ENCODE data around the gene GPC1. TPM values are rescaled to one million over a fixed set of nuclear protein-coding genes. Genes with fewer than 3 reads are reported as not detected.

GPC1 gene
- total and polyA plus RNA-seq, 2 of the 4 experiments (the other 2 are of a cell fraction), result 16.0 to 211 TPM

- CTCF ChIA-PET, result no interaction called here
Observed at GRCh38 chr2:240429872-240430491, 5.5 kb upstream of the GPC1 start.

More at GRCh38 chr2:240429872-240430491, 5.5 kb upstream of the GPC1 start:
- Histone ChIP-seq H4K8ac (ENCODE audit: low read depth in 2 of 2, low read length in 2 of 2) (no peak overlapping the region), H3K4me2 (ENCODE audit: low read depth, low read length) (no peak overlapping the region), H3K18ac (ENCODE audit: low read depth, low read length) (no peak overlapping the region), H2AK9ac (replicated peaks; ENCODE audit: low read depth, low read length, poor library complexity) (no peak overlapping the region), H3K79me1 (ENCODE audit: low read depth in 1 of 2, low read length in 2 of 2) (peaks cover 0 to 23% of the 10 kb centered on the region in 2 experiments; a peak in 2 of 4 replicates), H3K4ac (ENCODE audit: low read depth, low read length) (no peak overlapping the region), H2AFZ (replicated peaks; ENCODE audit: low read length, poor library complexity) (no peak overlapping the region), H2AK5ac (ENCODE audit: low read depth, low read length) (no peak overlapping the region), H3K56ac (ENCODE audit: extremely low read depth, insufficient read depth, low read length) (no peak overlapping the region), H2BK20ac (ENCODE audit: low read depth, low read length) (no peak overlapping the region), H3K4me3 (ENCODE audit: insufficient read depth, low read depth, low read length) (no peak overlapping the region), H2BK5ac (ENCODE audit: low read depth, low read length, poor library complexity, severe bottlenecking) (no peak overlapping the region), H3K9me3 (ENCODE audit: control insufficient read depth, insufficient read depth, low read length) (no peaks in the 10 kb centered on the region), H3K27me3 (ENCODE audit: control insufficient read depth, insufficient read depth, low read length) (no peaks in the 10 kb centered on the region), H4K20me1 (ENCODE audit: insufficient read depth, low read length) (no peaks in the 10 kb centered on the region), H3K36me3 (ENCODE audit: control insufficient read depth, insufficient read depth, low read length) (no peaks in the 10 kb centered on the region), H3K14ac (replicated peaks; ENCODE audit: low read depth, low read length) (no peak overlapping the region), H4K91ac (ENCODE audit: insufficient read depth, low read depth, low read length) (no peak overlapping the region), H3K23ac (ENCODE audit: low read depth, low read length) (no peak overlapping the region), H3K27ac (ENCODE audit: insufficient read depth, low read length) (no peak overlapping the region), H2BK15ac (ENCODE audit: low read depth, low read length) (no peak overlapping the region), H2BK120ac (ENCODE audit: low read depth, low read length) (no peak overlapping the region), H3K9ac (ENCODE audit: low read depth, low read length) (no peak overlapping the region), H4K5ac (ENCODE audit: low read depth, low read length) (no peak overlapping the region), H3K9me1 (ENCODE audit: insufficient read depth, low read length) (peaks cover 14% of the 10 kb centered on the region), H3K4me1 (ENCODE audit: control insufficient read depth, insufficient read depth, low read length) (peaks cover 15% of the 10 kb centered on the region)
- TF ChIP-seq RCOR1 (IDR thresholded peaks at IDR 0.05; ENCODE audit: insufficient replicate concordance, low read length), result no peak
- no peak for TF ChIP-seq CHD1 (IDR thresholded peaks at IDR 0.05; ENCODE audit: low read depth, low read length)
- no peak for TF ChIP-seq RFX5 (IDR thresholded peaks at IDR 0.05; ENCODE audit: low read depth, low read length)
- TF ChIP-seq POLR2A (IDR thresholded peaks at IDR 0.05; ENCODE audit: low read depth, low read length), result no peak
- no peak for TF ChIP-seq MAFK (IDR thresholded peaks at IDR 0.05; ENCODE audit: low read depth, low read length)
- TF ChIP-seq NFE2L2 (IDR thresholded peaks at IDR 0.05; ENCODE audit: low read depth, low read length), result no peak
- no peak for TF ChIP-seq SMC3 (IDR thresholded peaks at IDR 0.05; ENCODE audit: low read depth, low read length)
- no peak for TF ChIP-seq ELK1 (IDR thresholded peaks at IDR 0.05; ENCODE audit: borderline replicate concordance, low read depth, low read length)
- TF ChIP-seq RAD21 (IDR thresholded peaks at IDR 0.05; ENCODE audit: low read length), result no peak
- TF ChIP-seq BHLHE40 (IDR thresholded peaks at IDR 0.05; ENCODE audit: low read depth, low read length), result no peak
- TF ChIP-seq MAZ (IDR thresholded peaks at IDR 0.05; ENCODE audit: borderline replicate concordance, low read depth, low read length), result no peak
- DNase-seq, result no peak
- 45% methylated on average over 2 of the region's 14 CpGs; no CpG with 5 or more reads in 1 of the 2 experiments for WGBS, 2 experiments (ENCODE audit: extremely low coverage in 2 of 2, insufficient read length in 1 of 2)
- POLR2A ChIA-PET (ENCODE audit: unreplicated experiment), result no interaction called here
- intact Hi-C loops (cut with micrococcal nuclease), result no loop called here
- ATAC-seq (ENCODE audit: low read depth), result no peak
- dilution Hi-C loops (cut with HindIII; ENCODE audit: low sequenced_read_pairs, unreplicated experiment), result no loop called here
- BruUV-seq (replicated peaks), result no TSS peak
- in situ Hi-C loops (cut with MboI; ENCODE audit: low sequenced_read_pairs), result no loop called here
